K562 (cell line): Measurements from ENCODE around the gene IL7R. TPM values are rescaled to one million over a fixed set of nuclear protein-coding genes. Genes with fewer than 3 reads are reported as not detected.

Experiments
- ATAC-seq: fragments of 200-7000 bp; cut with Tn5 transposase; 3 replicates; pipeline ENCODE4 v1.9.1; 2020; ENCODE audit warnings: moderate library complexity
- BruUV-seq: library from RNA; stranded (reverse); fragments of 400-500 nt; replicated peaks from 2 replicates; lab custom pipeline; 2021; lab: Mats Ljungman, UMichigan
- CTCF ChIA-PET: fragments of 300-600 bp; formaldehyde crosslinking; extraction: SDS; loops from one replicate; lab custom pipeline; 2021; ENCODE audit warnings: low intra/inter-chr PET ratio; lab: Yijun Ruan, JAX
- POLR2A ChIA-PET: fragments of 300-600, 350-650 bp; sonication (Branson Sonifier 250); formaldehyde crosslinking; extraction: SDS; loops from one replicate; lab custom pipeline; 2021; ENCODE audit warnings: antibody characterized with exemption, inconsistent platforms; lab: Yijun Ruan, JAX
- DNase-seq, 4 experiments: peaks; one replicate each; pipeline versions ENCODE4 v3.0.0 to v3.0.0-alpha.2; 2011 to 2018; ENCODE audit warnings: low spot score in 3 of 4, mixed read lengths in 3 of 4; ENCODE audit errors: extremely low read depth in 1 of 4
- FAIRE-seq: peaks from 2 replicates; lab custom pipeline; 2011; peaks lifted over from hg19 to GRCh38; lab: Jason Lieb, UNC
- H2AFZ ChIP-seq: 2 replicates; pipeline ENCODE4 v1.6.0; 2011; ENCODE audit warnings: low read depth, low read length, control low read depth, inconsistent platforms
- H3K27ac ChIP-seq: fragments of 200-600 bp; 3 replicates; pipeline ENCODE4 v1.8.0; 2011; ENCODE audit warnings: low read depth, mild to moderate bottlenecking, control low read depth, inconsistent platforms, low read length, moderate library complexity, mixed read lengths; ENCODE audit errors: extremely low read depth
- H3K27me3 ChIP-seq, 2 experiments: fragments of 300-600 bp in 1 of 2; 2 replicates in 1 of 2; 3 replicates in 1 of 2; pipeline versions ENCODE4 v1.6.0 to v1.8.0; 2011; ENCODE audit warnings: inconsistent platforms in 2 of 2, low read length in 2 of 2, mild to moderate bottlenecking in 1 of 2, mixed read lengths in 1 of 2, moderate library complexity in 1 of 2; ENCODE audit not compliant: control insufficient read depth in 2 of 2, insufficient read depth in 2 of 2
- H3K36me3 ChIP-seq: fragments of 300-600 bp; 3 replicates; pipeline ENCODE4 v1.8.0; 2011; ENCODE audit warnings: mild to moderate bottlenecking, low read length, inconsistent platforms; ENCODE audit not compliant: control insufficient read depth, insufficient read depth
- H3K4me1 ChIP-seq, 2 experiments: fragments of 200-600 bp in 1 of 2; replicated peaks in 1 of 2; 2 replicates in 1 of 2; 3 replicates in 1 of 2; pipeline versions ENCODE4 v1.5.1 to v1.8.0; 2011; ENCODE audit warnings: inconsistent platforms in 2 of 2, low read length in 2 of 2, mild to moderate bottlenecking in 1 of 2, mixed read lengths in 1 of 2, moderate library complexity in 1 of 2; ENCODE audit not compliant: control insufficient read depth in 2 of 2, insufficient read depth in 2 of 2
- H3K4me2 ChIP-seq: 2 replicates; pipeline ENCODE4 v1.6.1; 2011; ENCODE audit warnings: low read length, control low read depth, inconsistent platforms, mixed read lengths; ENCODE audit not compliant: insufficient read depth
- H3K4me3 ChIP-seq: fragments of 200-600 bp; sonication (generic), shearing (Covaris generic); 2 replicates; pipeline ENCODE4 v1.5.1; 2016; ENCODE audit warnings: control low read depth, inconsistent platforms
- H3K79me2 ChIP-seq: fragments of 200-600 bp; 3 replicates; pipeline ENCODE4 v1.8.0; 2011; ENCODE audit warnings: low read length, inconsistent platforms; ENCODE audit not compliant: control insufficient read depth, insufficient read depth
- H3K9ac ChIP-seq, 2 experiments: 2 replicates each; pipeline versions ENCODE4 v1.6.0 to v1.6.1; 2011; ENCODE audit warnings: low read depth in 2 of 2, low read length in 2 of 2, control low read depth in 1 of 2, inconsistent platforms in 1 of 2, mild to moderate bottlenecking in 1 of 2, mixed read lengths in 1 of 2; ENCODE audit not compliant: insufficient read depth in 1 of 2
- H3K9me1 ChIP-seq: one replicate; pipeline ENCODE4 v1.6.0; 2011; ENCODE audit warnings: inconsistent platforms, mild to moderate bottlenecking, low read length, moderate library complexity; ENCODE audit not compliant: control insufficient read depth, insufficient read depth
- H3K9me3 ChIP-seq: replicated peaks from 2 replicates; pipeline ENCODE4 v1.5.1; 2011; ENCODE audit warnings: low read depth, low read length, inconsistent platforms; ENCODE audit not compliant: control insufficient read depth, insufficient read depth
- H4K20me1 ChIP-seq: replicated peaks from 2 replicates; pipeline ENCODE4 v1.6.1; 2011; ENCODE audit warnings: low read length, inconsistent platforms, mixed read lengths; ENCODE audit not compliant: control insufficient read depth, insufficient read depth
- DNMT1 ChIP-seq: fragments of 450-650 bp; IDR thresholded peaks from 2 replicates; pipeline ENCODE4 v1.6.1; 2016; ENCODE audit warnings: antibody characterized with exemption, mild to moderate bottlenecking
- E2F6 ChIP-seq, 2 experiments: IDR thresholded peaks; 2 replicates each; pipeline ENCODE4 v1.6.1; 2011; ENCODE audit warnings: borderline replicate concordance in 1 of 2, control low read depth in 1 of 2, low read depth in 1 of 2, low read length in 1 of 2, mild to moderate bottlenecking in 1 of 2, mixed read lengths in 1 of 2, moderate library complexity in 1 of 2; ENCODE audit not compliant: insufficient read depth in 1 of 2, insufficient read length in 1 of 2, poor library complexity in 1 of 2, severe bottlenecking in 1 of 2; ENCODE audit errors: extremely low read depth in 1 of 2
- GTF2E2 ChIP-seq: fragments of 200-800 bp; sonication (Bioruptor generic); IDR thresholded peaks from 2 replicates; pipeline ENCODE4 v1.6.1; 2016; ENCODE audit warnings: missing genetic modification characterization, missing compliant biosample characterization
- IRF1 ChIP-seq: sonication (generic); formaldehyde crosslinking; IDR thresholded peaks from 2 replicates; pipeline ENCODE4 v1.8.0; 2022; ENCODE audit warnings: missing genetic modification reagents, mild to moderate bottlenecking, borderline replicate concordance
- KAT8 ChIP-seq: fragments of 450-650 bp; IDR thresholded peaks from 2 replicates; pipeline ENCODE4 v1.6.1; 2016; ENCODE audit warnings: low read depth, mild to moderate bottlenecking
- MTA1 ChIP-seq: fragments of 450-650 bp; IDR thresholded peaks from 2 replicates; pipeline ENCODE4 v1.6.1; 2017; ENCODE audit warnings: borderline replicate concordance
- NELFE ChIP-seq: IDR thresholded peaks from 2 replicates; pipeline ENCODE4 v1.6.1; 2011; ENCODE audit warnings: mild to moderate bottlenecking; ENCODE audit not compliant: insufficient read depth, insufficient read length
- POLR2G ChIP-seq: fragments of 200-400 bp; formaldehyde crosslinking; IDR thresholded peaks from 2 replicates; pipeline ENCODE4 v1.6.1; 2017; ENCODE audit warnings: low read depth, mild to moderate bottlenecking, antibody characterized with exemption, low read length, moderate library complexity
- PTRF ChIP-seq: fragments of 450-650 bp; IDR thresholded peaks from 2 replicates; pipeline ENCODE4 v1.6.1; 2016; ENCODE audit warnings: mild to moderate bottlenecking, missing genetic modification characterization, missing compliant biosample characterization
- RBM17 ChIP-seq: fragments of 200-400 bp; formaldehyde crosslinking; IDR thresholded peaks from 2 replicates; pipeline ENCODE4 v1.6.1; 2017; ENCODE audit warnings: low read depth, mild to moderate bottlenecking, low read length, borderline replicate concordance
- RFX5 ChIP-seq: IDR thresholded peaks from 2 replicates; pipeline ENCODE4 v1.6.1; 2011; ENCODE audit warnings: low read depth, mild to moderate bottlenecking, improper control_type of control experiment, low read length
- SMAD3 ChIP-seq: fragments of 450-650 bp; formaldehyde crosslinking; conservative IDR thresholded peaks from 2 replicates; pipeline ENCODE4 v1.4.0; 2020; ENCODE audit warnings: mild to moderate bottlenecking
- SMAD4 ChIP-seq: fragments of 250-450 bp; sonication (Bioruptor Pico); conservative IDR thresholded peaks from 2 replicates; pipeline ENCODE4 v1.8.0; 2021; ENCODE audit warnings: inconsistent platforms, mild to moderate bottlenecking, moderate library complexity
- THRAP3 ChIP-seq: fragments of 450-650 bp; IDR thresholded peaks from 2 replicates; pipeline ENCODE4 v1.6.1; 2016; ENCODE audit warnings: mild to moderate bottlenecking, inconsistent platforms, borderline replicate concordance
- YBX1 ChIP-seq: fragments of 450-650 bp; IDR thresholded peaks from 2 replicates; pipeline ENCODE4 v1.7.1; 2016; ENCODE audit warnings: mild to moderate bottlenecking
- ZNF175 ChIP-seq: fragments of 200-800 bp; sonication (Bioruptor generic); IDR thresholded peaks from 2 replicates; pipeline ENCODE4 v1.6.1; 2016; ENCODE audit warnings: low read depth, mild to moderate bottlenecking, missing genetic modification characterization, missing compliant biosample characterization
- ZNF316 ChIP-seq: fragments of 450-650 bp; IDR thresholded peaks from 2 replicates; pipeline ENCODE4 v1.6.1; 2016
- WGBS: fragments of 100-300 bp; shearing (Covaris generic); methylation state at CpG from one replicate; pipeline ENCODE4 v1.1.6; 2016; ENCODE audit warnings: low coverage, mixed read lengths; ENCODE audit not compliant: insufficient coverage; ENCODE audit errors: missing lambda C conversion rate; 5-methylcytosine and 5-hydroxymethylcytosine counted together
- in situ Hi-C: fragments of 300-500 bp; cut with MboI; formaldehyde crosslinking; loops from 4 replicates; pipeline ENCODE4 v1.15.0; 2018; ENCODE audit warnings: inconsistent platforms, mixed read lengths
- intact Hi-C: fragments of 100-400 bp; cut with micrococcal nuclease; formaldehyde crosslinking; loops from 2 replicates; pipeline ENCODE4 v1.14.2; 2022
- polyA plus RNA-seq, 8 experiments: library from polyadenylated mRNA; depleted of rRNA in 4 of 8; stranded (reverse) in 5 of 8; unstranded in 3 of 8; fragments of >200 nt; fragmentation: Nextera tagmentation in 2 of 8; fragmentation: Illumina TruSeq in 1 of 8; extraction: Ambion mirVana in 2 of 8; extraction: Trizol in 1 of 8; gene quantifications; 2 replicates each; pipeline versions ENCODE4 v1.2.1 to v1.2.3, GENCODE V29; 2011 to 2014; ENCODE audit warnings: inconsistent platforms in 1 of 8, missing spikeins in 1 of 8
- total RNA-seq, 7 experiments: library from RNA; depleted of rRNA in 6 of 7; stranded (reverse); fragments of >200 nt in 6 of 7; fragmentation: Illumina TruSeq in 2 of 7; extraction: Trizol in 2 of 7; gene quantifications; 2 replicates each; pipeline versions ENCODE4 v1.2.1 to v1.2.3, GENCODE V29; 2011 to 2021; ENCODE audit warnings: low replicate concordance in 1 of 7

Gene IL7R
- total and polyA plus RNA-seq, 9 of the 15 experiments (the other 6 are each of a cell fraction or from before 2014, with no cell fraction given): 0.04 to 0.98 (median 0.09) TPM; not detected in 3

- ATAC-seq (no peak), FAIRE-seq (no peak), DNase-seq (no peak)
- WGBS: 0% methylated on average over 3 of the region's 3 CpGs
- Histone ChIP-seq H3K9ac (no peak overlapping the region), H3K4me3 (no peak overlapping the region), H3K4me2 (no peak overlapping the region), H3K79me2 (no peaks in the 10 kb centered on the region), H2AFZ (no peak overlapping the region), H3K27ac (no peak overlapping the region), H3K9me3 (no peaks in the 10 kb centered on the region), H4K20me1 (no peaks in the 10 kb centered on the region), H3K36me3 (no peaks in the 10 kb centered on the region), H3K9me1 (no peaks in the 10 kb centered on the region), H3K27me3 (no peaks in the 10 kb centered on the region), H3K4me1 (no peaks in the 10 kb centered on the region)
- in situ Hi-C loops (no loop called here), intact Hi-C loops (no loop called here)
- TF ChIP-seq POLR2G: no peak
- no peak for TF ChIP-seq SMAD4 (CRISPR knock-in tag)
- TF ChIP-seq PTRF (tag): no peak
- no peak for TF ChIP-seq MTA1
- no TSS peak for BruUV-seq
- ChIA-PET CTCF (no interaction called here), POLR2A (no interaction called here)
Measured at GRCh38 chr5:35859101-35859661, 2.5 kb downstream of the IL7R start.

GRCh38 chr5:35860686-35861085 is 4.0 kb downstream of the IL7R start:
- Histone ChIP-seq H3K27ac (no peak overlapping the region), H3K4me3 (no peak overlapping the region), H3K36me3 (no peaks in the 10 kb centered on the region), H3K4me2 (no peak overlapping the region), H3K79me2 (no peaks in the 10 kb centered on the region), H3K4me1 (no peaks in the 10 kb centered on the region), H3K27me3 (no peaks in the 10 kb centered on the region), H3K9ac (no peak overlapping the region), H3K9me1 (no peaks in the 10 kb centered on the region), H4K20me1 (no peaks in the 10 kb centered on the region), H3K9me3 (no peaks in the 10 kb centered on the region), H2AFZ (no peak overlapping the region)
- POLR2A ChIA-PET: no interaction called here
- FAIRE-seq (no peak), ATAC-seq (no peak), DNase-seq (no peak)
- CTCF ChIA-PET: no interaction called here
- 8% methylated on average over 1 of the region's 1 CpG for WGBS
- intact Hi-C loops (no loop called here), in situ Hi-C loops (no loop called here)
- BruUV-seq: no TSS peak
- no peak for TF ChIP-seq KAT8
- no peak for TF ChIP-seq ZNF316
- TF ChIP-seq E2F6 (IDR thresholded peaks at IDR 0.05; ENCODE audit: borderline replicate concordance in 1 of 2, extremely low read depth in 1 of 2, insufficient read depth in 1 of 2, insufficient read length in 1 of 2, low read depth in 1 of 2, low read length in 1 of 2, poor library complexity in 1 of 2, severe bottlenecking in 1 of 2): no peak
- no peak for TF ChIP-seq IRF1 (CRISPR knock-in tag)
- TF ChIP-seq THRAP3: no peak
- TF ChIP-seq ZNF175: no peak
- no peak for TF ChIP-seq RBM17
- TF ChIP-seq GTF2E2 (tag): no peak
- TF ChIP-seq DNMT1: no peak
- TF ChIP-seq SMAD3 (CRISPR knock-in tag): no peak
- TF ChIP-seq NELFE: no peak
- no peak for TF ChIP-seq RFX5
- TF ChIP-seq YBX1: no peak
